Measurements from ENCODE around the gene PTTG1IP.

The PTTG1IP gene

DNA sequence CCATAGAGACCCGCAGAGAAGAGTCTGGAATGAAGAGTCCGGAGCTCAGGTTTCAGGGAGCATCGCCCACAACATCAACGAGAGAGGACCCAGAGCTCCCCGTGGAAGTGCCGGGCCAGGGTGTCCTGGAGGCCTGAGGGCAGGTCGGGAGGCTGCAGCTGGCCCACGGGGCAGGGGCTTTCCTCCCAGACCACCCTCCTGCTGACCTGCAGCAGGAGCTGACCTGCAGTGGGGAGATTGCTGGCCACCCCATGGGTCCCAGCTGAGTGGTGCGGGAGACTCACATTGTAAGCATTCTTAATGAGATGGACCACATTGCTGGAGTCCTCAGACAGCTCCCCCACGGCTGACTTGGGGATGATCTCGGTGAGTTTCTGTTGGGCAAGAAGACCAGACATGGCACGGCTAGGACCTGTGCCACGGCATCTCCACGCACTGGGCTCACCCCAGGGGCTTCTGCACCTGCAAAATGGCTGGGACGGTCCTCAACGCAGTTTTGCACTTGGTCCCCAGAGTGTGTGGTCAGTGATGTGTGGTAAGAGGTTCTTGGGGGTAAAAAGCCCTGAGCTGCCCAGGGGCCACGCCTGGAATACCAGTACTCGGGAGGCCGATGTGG, 21.3 kb upstream of the PTTG1IP start:
- DNase-seq = no peak

GRCh38 chr21:44893948-44894656, 20.6 kb upstream of the PTTG1IP start:
- no peak for DNase-seq

- DNase-seq = no peak
Observed at GRCh38 chr21:44893278-44893556, 19.7 kb upstream of the PTTG1IP start.

GRCh38 chr21:44892536-44893277, 19.2 kb upstream of the PTTG1IP start:
- no peak for DNase-seq

- no peak for DNase-seq
Observed at GRCh38 chr21:44892095-44892494, 18.6 kb upstream of the PTTG1IP start.

GRCh38 chr21:44891631-44892031, 18.1 kb upstream of the PTTG1IP start:
- no peak for DNase-seq

DNA sequence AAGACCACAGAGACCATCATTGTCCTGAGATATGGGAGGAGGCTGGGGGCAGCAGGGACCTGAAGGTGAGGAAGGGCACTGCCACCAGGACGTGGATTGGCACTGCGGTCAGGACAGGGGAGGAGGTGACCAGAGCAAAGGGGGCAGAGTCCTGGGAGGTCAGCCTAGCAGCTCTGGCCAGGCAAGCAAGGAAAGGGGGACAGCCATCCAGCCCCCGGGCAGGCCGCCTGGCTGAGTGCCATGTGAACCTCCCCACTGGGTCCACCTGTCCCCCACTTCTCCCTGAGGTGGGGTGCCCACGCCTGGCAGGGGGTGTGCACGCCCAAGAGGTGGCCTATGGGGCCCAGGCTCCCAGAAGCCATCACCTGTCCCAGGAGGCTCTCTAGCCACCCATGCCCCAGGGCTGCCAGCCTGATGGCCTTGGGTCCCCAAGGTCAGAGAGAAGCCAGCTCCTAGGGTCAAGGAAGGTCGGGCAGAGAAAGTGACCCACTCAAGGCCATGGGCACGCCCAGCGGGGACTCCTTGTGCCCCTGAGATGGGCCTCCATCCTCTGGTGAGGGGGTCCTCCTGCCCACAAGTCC, 17.6 kb upstream of the PTTG1IP start:
- no peak for DNase-seq

DNA sequence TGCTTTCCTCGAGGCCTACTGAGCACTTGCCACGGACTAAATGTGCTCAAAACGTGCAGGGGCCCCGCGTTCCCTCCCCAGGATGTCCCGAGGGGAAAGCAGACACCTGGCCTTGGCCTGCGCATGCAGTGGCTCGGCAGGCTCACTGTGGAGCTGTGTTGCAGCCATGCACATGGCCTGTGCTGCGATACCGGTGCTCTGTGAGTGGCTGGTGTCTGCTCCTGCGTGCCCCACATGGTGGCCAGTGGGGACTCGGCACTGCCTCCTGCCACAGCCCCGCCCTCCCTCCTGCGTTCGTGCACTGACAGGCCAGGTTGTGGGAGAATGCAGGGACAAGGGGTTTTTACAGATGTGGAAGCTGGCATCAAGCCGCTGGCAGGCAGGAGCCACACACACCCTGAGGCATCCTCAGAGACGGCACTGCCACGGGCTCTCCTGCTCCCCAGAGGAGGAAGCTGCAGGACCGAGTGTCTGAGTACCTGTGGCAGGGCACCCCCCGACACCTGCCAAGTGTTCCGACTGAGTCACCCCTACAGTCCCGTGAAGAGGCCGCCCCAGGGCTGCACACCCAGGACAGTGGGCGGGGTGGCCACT, 16.9 kb upstream of the PTTG1IP start:
- no peak for DNase-seq

DNA sequence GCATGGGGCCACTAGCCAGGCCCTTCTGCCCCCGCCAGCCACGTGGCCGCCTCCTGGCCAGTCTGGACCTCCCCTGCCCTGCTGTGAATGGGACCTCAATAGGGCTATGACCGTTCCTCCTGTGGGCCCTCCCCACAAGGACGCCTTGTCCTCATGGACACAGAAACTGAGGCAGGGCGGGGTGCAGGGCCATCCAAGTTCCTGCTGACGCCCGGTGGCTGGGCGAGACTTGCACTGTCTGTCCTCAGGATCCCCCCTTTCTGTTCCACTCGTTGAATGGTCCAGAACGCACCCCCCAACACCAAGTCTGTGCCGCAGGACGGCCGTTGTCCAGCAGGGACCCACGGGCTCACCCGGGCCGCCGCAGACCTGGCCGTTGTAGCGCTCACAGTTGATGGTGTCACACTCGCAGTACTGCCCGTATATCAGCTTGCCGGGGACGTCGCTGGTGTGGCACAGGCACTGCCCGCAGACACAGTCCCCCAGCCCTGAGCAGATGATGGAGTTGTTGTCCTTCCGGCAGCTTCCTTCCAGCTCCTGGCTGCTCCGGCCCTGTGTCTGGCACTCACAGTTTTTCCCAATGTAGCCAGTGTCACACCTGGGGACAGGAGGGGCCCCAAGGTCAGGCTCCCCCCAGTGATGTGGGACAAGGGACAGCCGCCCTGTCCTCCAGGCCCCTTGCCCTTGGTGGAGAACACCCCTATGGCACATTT, 16.3 kb upstream of the PTTG1IP start:
- DNase-seq = no peak

DNA sequence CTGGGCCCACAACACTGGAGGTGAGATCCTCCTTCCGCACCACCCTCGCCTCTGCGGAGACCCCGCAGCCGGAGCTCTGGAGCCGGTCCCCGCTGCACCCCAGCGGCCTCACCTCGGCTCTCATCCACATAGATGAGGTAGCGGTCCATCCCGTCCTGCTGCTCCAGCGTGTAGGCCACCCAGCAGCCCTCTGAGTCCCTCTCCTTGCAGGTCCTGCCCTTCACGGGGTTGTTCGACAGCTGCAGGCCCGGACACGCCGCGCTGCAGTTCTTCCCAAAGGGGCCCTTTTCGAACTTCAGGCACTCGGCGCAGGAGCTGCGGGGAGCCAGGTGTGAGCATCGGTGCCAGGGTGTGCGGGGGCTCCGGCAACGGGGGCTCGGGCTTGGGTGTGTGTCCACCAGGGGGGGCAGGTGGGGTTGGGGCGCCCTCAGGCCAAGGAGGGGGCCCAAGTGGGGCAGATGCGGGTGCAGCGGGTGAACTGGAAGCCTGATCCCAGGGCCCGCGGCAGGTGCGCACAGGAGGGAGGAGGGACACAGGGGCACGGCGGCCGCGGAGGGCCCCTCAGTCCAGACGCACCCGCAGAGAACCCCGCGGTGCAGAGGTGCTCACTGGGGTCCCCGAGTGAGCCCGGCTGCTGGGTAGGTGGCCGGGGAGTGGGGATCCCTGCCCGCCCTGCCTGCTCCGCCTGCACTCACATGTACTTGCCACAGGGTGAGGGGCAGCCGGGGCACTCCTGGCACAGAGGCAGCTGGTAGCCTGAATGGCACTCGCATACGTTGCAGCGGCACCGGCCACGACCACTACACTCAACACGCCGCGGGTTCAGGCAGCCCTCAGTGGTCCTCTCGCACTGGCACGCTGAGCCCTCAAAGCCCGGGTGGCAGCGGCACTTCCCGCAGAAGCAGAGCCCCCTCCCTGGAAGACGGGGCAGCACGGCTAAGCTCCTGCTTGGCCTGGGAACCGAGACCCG, 15.4 kb upstream of the PTTG1IP start:
- no peak for DNase-seq

GRCh38 chr21:44887807-44888580, 14.5 kb upstream of the PTTG1IP start:
- DNase-seq = no peak

DNA sequence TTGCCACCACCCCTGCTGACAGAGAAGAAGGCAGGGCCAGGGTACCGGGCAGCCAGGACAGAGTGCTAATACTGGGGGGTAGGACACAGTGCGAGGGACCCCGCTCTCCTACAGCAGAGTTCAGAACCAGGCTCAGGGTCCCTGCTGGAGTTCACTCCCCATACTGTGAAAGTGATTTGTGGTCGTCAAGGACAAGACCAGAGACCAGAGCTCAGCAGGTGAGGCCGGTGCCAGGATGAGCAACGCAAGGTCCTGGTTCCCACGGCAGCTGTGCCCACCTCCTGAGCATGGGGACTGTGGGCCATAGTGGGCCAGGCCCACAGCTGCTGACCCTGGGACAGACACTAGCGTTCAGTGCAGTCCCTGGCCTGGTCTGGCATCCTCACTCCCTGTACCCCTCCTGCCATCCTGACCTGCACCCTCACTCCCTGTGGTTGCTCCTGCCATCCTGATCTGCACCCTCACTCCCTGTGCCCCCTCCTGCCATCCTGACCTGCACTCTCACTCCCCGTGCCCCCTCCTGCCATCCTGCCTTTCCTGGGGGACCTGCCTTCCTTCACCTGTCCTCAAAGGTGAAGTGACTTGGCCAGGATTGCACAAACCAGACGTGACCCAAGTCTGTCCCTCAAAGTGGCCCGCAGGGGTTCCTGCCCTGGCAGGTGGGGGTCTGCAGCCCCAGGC, 13.8 kb upstream of the PTTG1IP start:
- no peak for DNase-seq

DNA sequence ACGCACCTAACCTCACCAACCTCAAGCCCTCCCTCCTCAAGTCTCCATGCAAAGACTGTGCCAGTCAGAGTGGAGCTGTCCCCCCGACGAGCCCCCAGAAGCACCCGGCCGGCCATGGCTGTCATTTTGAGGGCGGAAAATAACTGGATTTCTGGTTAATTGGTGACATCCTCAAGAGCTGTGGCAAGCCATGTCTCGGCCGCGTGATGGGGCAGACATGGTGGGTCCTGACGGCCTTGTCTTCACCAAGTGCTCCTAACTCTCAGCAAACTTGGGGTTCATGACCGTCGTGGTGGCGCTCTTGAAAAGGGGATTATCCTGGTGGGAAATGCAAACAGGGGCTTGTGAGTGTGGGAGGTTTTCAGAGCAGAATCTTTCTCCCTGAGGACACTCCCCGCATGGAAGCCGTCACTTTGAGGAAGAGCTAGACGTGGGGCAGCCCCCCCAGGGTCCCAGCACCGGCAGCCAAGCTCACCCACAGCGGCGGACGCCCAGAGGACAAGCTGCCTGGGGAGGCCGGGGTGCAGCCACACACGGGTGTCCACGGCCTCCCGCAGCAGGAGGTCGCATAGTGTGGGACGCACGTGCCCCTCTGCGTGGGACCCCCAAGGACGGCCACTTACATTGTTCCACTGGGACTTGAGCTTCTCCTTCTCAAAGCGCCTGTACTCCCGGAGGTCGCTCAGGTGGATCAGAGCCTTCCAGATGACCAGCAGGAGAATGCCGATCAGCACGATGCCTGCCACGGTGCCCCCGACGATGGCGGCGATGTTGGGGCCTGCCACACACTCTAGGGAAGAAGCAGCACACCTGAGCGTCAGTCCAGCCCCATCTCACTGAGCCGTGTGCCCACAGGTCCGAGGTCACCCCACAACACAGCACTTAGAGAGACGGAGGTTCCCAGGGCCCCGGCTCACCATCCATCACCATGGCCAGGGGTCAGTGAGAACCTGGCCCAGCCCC, 12.9 kb upstream of the PTTG1IP start:
- DNase-seq = no peak

- no peak for DNase-seq
Observed at GRCh38 chr21:44885615-44886014, 12.1 kb upstream of the PTTG1IP start.

DNA sequence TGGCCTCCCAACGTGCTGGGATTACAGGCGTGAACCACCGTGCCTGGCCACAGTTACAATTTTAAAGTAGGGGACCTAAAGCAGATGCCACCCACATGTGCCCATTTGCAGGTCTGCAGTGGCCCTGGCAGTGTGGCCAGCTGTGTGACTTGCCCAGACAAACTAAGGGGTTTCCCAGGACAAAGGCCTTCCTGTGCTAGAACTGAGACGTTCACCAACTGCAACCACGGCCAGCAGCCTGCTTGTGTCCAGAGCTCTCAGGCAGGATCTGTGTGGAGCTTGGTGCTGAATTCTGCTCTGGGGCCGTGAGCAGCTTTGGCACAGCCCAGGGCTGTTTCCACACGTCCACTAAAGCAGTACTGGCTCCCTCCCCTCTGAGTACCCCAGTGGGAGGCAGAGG, 10.6 kb upstream of the PTTG1IP start:
- DNase-seq = no peak

- no peak for DNase-seq
Observed at GRCh38 chr21:44883250-44883649, 9.8 kb upstream of the PTTG1IP start.

DNA sequence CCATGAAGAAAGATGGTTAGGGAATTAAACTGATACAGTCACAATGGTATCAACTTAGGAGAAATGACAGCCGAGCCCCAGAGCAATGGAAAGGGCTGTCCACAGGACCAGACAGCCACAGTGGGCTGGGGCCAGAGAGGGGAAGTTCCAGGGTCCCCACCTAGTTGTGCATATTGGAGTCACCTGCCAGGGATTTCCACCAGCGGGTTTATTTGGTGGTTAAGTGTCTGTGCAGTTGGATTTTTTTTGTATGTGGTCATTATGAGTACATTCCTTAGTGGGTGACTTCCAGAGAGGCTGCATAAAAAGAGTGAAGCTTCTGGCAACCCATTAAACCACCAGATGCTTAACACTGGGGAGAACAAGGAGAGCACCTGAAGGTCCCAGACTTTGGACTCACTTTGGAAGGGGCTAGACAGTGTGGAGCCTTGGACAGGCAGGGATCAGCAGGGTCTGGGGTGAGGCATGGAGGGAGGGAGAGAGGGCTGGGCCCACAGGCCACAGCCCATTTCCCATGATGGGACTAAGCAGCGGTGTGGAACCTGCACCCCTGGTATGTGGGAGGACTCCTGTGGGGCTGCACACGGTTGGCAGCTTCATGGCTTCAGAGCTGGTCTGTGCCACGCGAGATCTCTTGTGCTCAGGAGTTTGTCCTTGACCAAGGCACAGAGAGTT, 7.8 kb upstream of the PTTG1IP start:
- no peak for DNase-seq

- DNase-seq = no peak
Observed at GRCh38 chr21:44880405-44881197, 7.1 kb upstream of the PTTG1IP start.
